ENCODE results near the gene MIA2. TPM values are rescaled to one million over a fixed set of nuclear protein-coding genes. Genes with fewer than 3 reads are reported as not detected.
A peak's percentile ranks its signal among the peaks of the same experiment; 100 is the strongest.

MIA2 gene
- total RNA-seq, 4 donors from 2014 or later = 13.6 to 30.9 (median 20.7) TPM

- DNase-seq (peak; percentile 90 to 91), ATAC-seq (peak; percentile 74 to 76)
- H3K27me3 ChIP-seq = no peaks in the 10 kb centered on the region
- in situ Hi-C loops (cut with MboI; ENCODE audit: low sequenced_read_pairs in 4 of 4) = loop anchor here in 2 of 4 donors (10.0 to 25.0 kb wide), 2 partner anchors 171 to 258 kb away; partner anchors contain the start of genes PNN (in 1 of the 2) and TRAPPC6B (in 1 of the 2)
- no peaks in the 10 kb centered on the region for H3K9me3 ChIP-seq
- H3K4me3 ChIP-seq = peak overlapping the region; percentile 83 to 94 (median 90)
- no peaks in the 10 kb centered on the region for H3K36me3 ChIP-seq
- peak overlapping the region; percentile 96 to 99 (median 97) for H3K27ac ChIP-seq
- TF ChIP-seq POLR2A (IDR thresholded peaks at IDR 0.05) = peak; percentile 52 to 57
- TF ChIP-seq, protein P1, sequence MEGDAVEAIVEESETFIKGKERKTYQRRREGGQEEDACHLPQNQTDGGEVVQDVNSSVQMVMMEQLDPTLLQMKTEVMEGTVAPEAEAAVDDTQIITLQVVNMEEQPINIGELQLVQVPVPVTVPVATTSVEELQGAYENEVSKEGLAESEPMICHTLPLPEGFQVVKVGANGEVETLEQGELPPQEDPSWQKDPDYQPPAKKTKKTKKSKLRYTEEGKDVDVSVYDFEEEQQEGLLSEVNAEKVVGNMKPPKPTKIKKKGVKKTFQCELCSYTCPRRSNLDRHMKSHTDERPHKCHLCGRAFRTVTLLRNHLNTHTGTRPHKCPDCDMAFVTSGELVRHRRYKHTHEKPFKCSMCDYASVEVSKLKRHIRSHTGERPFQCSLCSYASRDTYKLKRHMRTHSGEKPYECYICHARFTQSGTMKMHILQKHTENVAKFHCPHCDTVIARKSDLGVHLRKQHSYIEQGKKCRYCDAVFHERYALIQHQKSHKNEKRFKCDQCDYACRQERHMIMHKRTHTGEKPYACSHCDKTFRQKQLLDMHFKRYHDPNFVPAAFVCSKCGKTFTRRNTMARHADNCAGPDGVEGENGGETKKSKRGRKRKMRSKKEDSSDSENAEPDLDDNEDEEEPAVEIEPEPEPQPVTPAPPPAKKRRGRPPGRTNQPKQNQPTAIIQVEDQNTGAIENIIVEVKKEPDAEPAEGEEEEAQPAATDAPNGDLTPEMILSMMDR (IDR thresholded peaks at IDR 0.05 in 4 of 5, conservative IDR thresholded peaks at IDR 0.05 in 1 of 5) = peak in 3 of 5 experiments; percentile 13 to 36 (median 34)
- intact Hi-C loops (cut with DNase I; ENCODE audit: low total_unique reads) = loop anchor here (1.0 to 5.0 kb wide), 4 partner anchors 56 to 330 kb away; partner anchors contain the start of gene SEC23A
- H3K4me1 ChIP-seq = peaks cover 35 to 37% of the 10 kb centered on the region in 2 donors
These were observed 199.1 kb downstream of the MIA2 start for GRCh38 chr14:39432619-39433451.

GRCh38 chr14:39433452-39433813, 199.7 kb downstream of the MIA2 start:
- peak overlapping the region; percentile 96 to 99 (median 97) for H3K27ac ChIP-seq
- in situ Hi-C loops (cut with MboI; ENCODE audit: low sequenced_read_pairs in 4 of 4) = loop anchor here in 2 of 4 donors (10.0 to 25.0 kb wide), 2 partner anchors 171 to 259 kb away; partner anchors contain the start of genes PNN (in 1 of the 2) and TRAPPC6B (in 1 of the 2)

GRCh38 chr14:39434401-39434800, 200.7 kb downstream of the MIA2 start:
- no peaks in the 10 kb centered on the region for H3K36me3 ChIP-seq
- ATAC-seq (no peak), DNase-seq (no peak)
- H3K4me3 ChIP-seq = no peak overlapping the region
- in situ Hi-C loops (cut with MboI; ENCODE audit: low sequenced_read_pairs in 4 of 4) (loop anchor here in 2 of 4 donors (10.0 to 25.0 kb wide), 2 partner anchors 172 to 260 kb away; partner anchors contain the start of genes PNN (in 1 of the 2) and TRAPPC6B (in 1 of the 2)), intact Hi-C loops (cut with DNase I; ENCODE audit: low total_unique reads) (loop anchor here (5.0 kb wide), 2 partner anchors 57 to 72 kb away; no protein-coding TSS in a partner anchor)
- no peaks in the 10 kb centered on the region for H3K9me3 ChIP-seq
- H3K27ac ChIP-seq = no peak overlapping the region
- TF ChIP-seq, protein P1 (IDR thresholded peaks at IDR 0.05 in 4 of 5, conservative IDR thresholded peaks at IDR 0.05 in 1 of 5) = no peak
- TF ChIP-seq POLR2A (IDR thresholded peaks at IDR 0.05) = no peak
- peaks cover 23 to 26% of the 10 kb centered on the region in 2 donors for H3K4me1 ChIP-seq
- no peaks in the 10 kb centered on the region for H3K27me3 ChIP-seq

More at GRCh38 chr14:39433452-39433813, 199.7 kb downstream of the MIA2 start:
- no peak for DNase-seq
- Histone ChIP-seq H3K4me1 (peaks cover 32 to 35% of the 10 kb centered on the region in 2 donors), H3K9me3 (no peaks in the 10 kb centered on the region), H3K36me3 (no peaks in the 10 kb centered on the region), H3K4me3 (peak overlapping the region; percentile 83 to 94 (median 90)), H3K27me3 (no peaks in the 10 kb centered on the region)
- no peak for TF ChIP-seq POLR2A (IDR thresholded peaks at IDR 0.05)
- TF ChIP-seq, protein P1 (IDR thresholded peaks at IDR 0.05 in 4 of 5, conservative IDR thresholded peaks at IDR 0.05 in 1 of 5) = no peak
- intact Hi-C loops (cut with DNase I; ENCODE audit: low total_unique reads) = loop anchor here (2.0 to 5.0 kb wide), 3 partner anchors 56 to 331 kb away; partner anchors contain the start of gene SEC23A
- no peak for ATAC-seq

DNA sequence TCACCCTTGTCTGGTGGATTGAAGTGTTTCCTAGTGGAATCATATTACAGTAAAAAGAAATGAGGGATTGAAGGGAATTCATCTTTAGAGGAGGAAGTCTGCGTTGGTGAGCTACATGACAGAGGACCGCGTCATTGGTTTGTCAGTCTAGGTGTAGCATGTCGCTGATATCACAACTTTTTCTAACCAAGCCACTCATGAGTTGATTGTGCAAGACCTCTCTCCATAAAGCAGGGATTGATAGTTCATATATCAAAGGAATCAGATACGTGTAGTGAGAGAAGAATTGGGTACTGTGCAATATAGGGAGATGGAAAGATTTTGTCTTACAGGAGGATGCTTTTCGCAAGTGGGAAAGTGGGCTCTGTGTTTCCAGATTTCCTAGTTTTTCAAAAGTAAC, 201.5 kb downstream of the MIA2 start:
- in situ Hi-C loops (cut with MboI; ENCODE audit: low sequenced_read_pairs in 4 of 4) (loop anchor here in 2 of 4 donors (10.0 to 25.0 kb wide), 2 partner anchors 173 to 260 kb away; partner anchors contain the start of genes PNN (in 1 of the 2) and TRAPPC6B (in 1 of the 2)), intact Hi-C loops (cut with DNase I; ENCODE audit: low total_unique reads) (no loop called here)
- no peaks in the 10 kb centered on the region for H3K9me3 ChIP-seq
- H3K27me3 ChIP-seq = no peaks in the 10 kb centered on the region
- no peak overlapping the region for H3K4me3 ChIP-seq
- TF ChIP-seq POLR2A (IDR thresholded peaks at IDR 0.05) = no peak
- TF ChIP-seq, protein P1 (IDR thresholded peaks at IDR 0.05 in 4 of 5, conservative IDR thresholded peaks at IDR 0.05 in 1 of 5) = no peak
- ATAC-seq = no peak
- no peak overlapping the region for H3K27ac ChIP-seq
- DNase-seq = no peak
- H3K36me3 ChIP-seq = no peaks in the 10 kb centered on the region
- H3K4me1 ChIP-seq = peaks cover 14 to 17% of the 10 kb centered on the region in 2 donors

Other genes starting within 250 kb of the MIA2 start
- gene SEC23A, start 130.7 kb upstream of the MIA2 start, total RNA-seq = 100 to 1,000 TPM in 2 of 4 donors, 10 to 100 TPM in 2; 79.9 to 183 (median 93.9) TPM
- gene GEMIN2, start 119.6 kb upstream of the MIA2 start, total RNA-seq = 10 to 100 TPM; 17.7 to 28.0 (median 22.7) TPM
- gene TRAPPC6B, start 63.6 kb upstream of the MIA2 start, total RNA-seq = 10 to 100 TPM; 15.5 to 22.5 (median 19.0) TPM
- 10 to 100 TPM in 3 of 4 donors, 1 to 10 TPM in 1; 9.2 to 16.2 (median 13.7) TPM for gene PNN, start 58.7 kb upstream of the MIA2 start, total RNA-seq
- gene FBXO33, start 198.5 kb downstream of the MIA2 start, total RNA-seq = 1 to 10 TPM; 5.3 to 8.0 (median 5.9) TPM

All from gastrocnemius medialis (tissue), 4 donors.